HG03103 (cell line): ENCODE measurements around the gene ECHS1.
"Not testable (repeated sequence)": the region's sequence is repeated elsewhere in the genome, so short reads cannot be mapped to it uniquely, and the experiment has no call there.

Experiments used
- ATAC-seq: cut with Tn5 transposase; IDR thresholded peaks from one replicate; pipeline ENCODE4 v1.9.1; 2021; ENCODE audit warnings: low read depth; ENCODE audit not compliant: unreplicated experiment

ECHS1 gene

GRCh38 chr10:133400624-133401424 is 27.7 kb upstream of the ECHS1 start:
- ATAC-seq = peak; percentile 65

GRCh38 chr10:133399123-133399601 is 26.0 kb upstream of the ECHS1 start:
- no peak for ATAC-seq

GRCh38 chr10:133397938-133398337 is 24.8 kb upstream of the ECHS1 start:
- no peak for ATAC-seq

- ATAC-seq = no peak
Observed at GRCh38 chr10:133396035-133396624, 23.0 kb upstream of the ECHS1 start.

GRCh38 chr10:133394801-133395221 is 21.7 kb upstream of the ECHS1 start:
- ATAC-seq = no peak

- peak; percentile 55 for ATAC-seq
Observed at GRCh38 chr10:133394064-133394663, 21.0 kb upstream of the ECHS1 start, which contains the start of gene MTG1. Gene MTG1 (plus strand): TSS chr10:133394157. CDS start chr10:133394221, 64 bp downstream.

GRCh38 chr10:133393401-133394063 is 20.4 kb upstream of the ECHS1 start:
- no peak for ATAC-seq

GRCh38 chr10:133391761-133392518 is 18.8 kb upstream of the ECHS1 start:
- ATAC-seq = no peak

GRCh38 chr10:133391249-133391635 is 18.1 kb upstream of the ECHS1 start:
- ATAC-seq = no peak

- no peak for ATAC-seq
Observed at GRCh38 chr10:133390597-133391248, 17.6 kb upstream of the ECHS1 start.

- ATAC-seq = peak; percentile 81
Observed at GRCh38 chr10:133388973-133389818, 16.0 kb upstream of the ECHS1 start.

- no peak for ATAC-seq
Observed at GRCh38 chr10:133388236-133388972, 15.2 kb upstream of the ECHS1 start.

- ATAC-seq = not testable (repeated sequence)
Observed at GRCh38 chr10:133386951-133387350, 13.8 kb upstream of the ECHS1 start.

GRCh38 chr10:133385214-133385613 is 12.1 kb upstream of the ECHS1 start:
- no peak for ATAC-seq

- ATAC-seq = no peak
Observed at GRCh38 chr10:133384071-133384470, 10.9 kb upstream of the ECHS1 start.

GRCh38 chr10:133383551-133383950 is 10.4 kb upstream of the ECHS1 start:
- ATAC-seq = no peak

GRCh38 chr10:133381036-133381435 is 7.9 kb upstream of the ECHS1 start:
- no peak for ATAC-seq
